AG08396 (cell line): ENCODE data around the gene PSMB7.

Source experiments
- DNase-seq: peaks from one replicate; pipeline ENCODE4 v3.0.0; 2012; ENCODE audit warnings: low spot score, mixed read lengths

PSMB7 gene

DNA sequence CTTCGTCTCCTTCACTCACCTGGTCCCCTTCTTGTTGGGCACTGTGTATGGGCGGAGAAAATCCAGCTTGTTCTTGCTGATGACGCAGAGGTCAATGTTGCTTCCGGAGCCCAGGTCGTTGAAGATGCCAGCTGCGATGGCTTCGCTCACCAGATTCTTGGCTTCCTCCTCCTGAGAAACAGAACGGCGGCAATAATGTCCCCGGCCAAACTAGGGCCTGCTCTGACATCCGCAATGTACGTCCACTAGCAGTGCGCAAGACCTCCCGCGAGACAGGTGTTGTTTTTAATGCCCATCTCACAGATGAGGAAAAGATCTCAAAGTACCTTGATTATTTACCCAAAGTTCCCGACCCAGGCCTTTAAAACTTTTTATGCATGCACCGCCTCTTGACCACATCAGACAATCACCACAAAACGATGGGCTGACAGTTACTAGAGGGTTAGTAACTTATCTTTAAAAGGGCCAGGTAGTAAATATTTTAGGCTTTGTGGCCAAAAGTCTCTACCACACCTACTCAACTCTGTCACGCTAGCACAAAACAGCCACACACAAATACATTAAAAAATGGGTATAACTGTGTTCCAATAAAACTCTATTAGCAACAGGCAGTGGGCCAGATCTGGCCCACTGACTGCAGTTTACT lies 58.4 kb downstream of the PSMB7 start:
- no peak for DNase-seq

DNA sequence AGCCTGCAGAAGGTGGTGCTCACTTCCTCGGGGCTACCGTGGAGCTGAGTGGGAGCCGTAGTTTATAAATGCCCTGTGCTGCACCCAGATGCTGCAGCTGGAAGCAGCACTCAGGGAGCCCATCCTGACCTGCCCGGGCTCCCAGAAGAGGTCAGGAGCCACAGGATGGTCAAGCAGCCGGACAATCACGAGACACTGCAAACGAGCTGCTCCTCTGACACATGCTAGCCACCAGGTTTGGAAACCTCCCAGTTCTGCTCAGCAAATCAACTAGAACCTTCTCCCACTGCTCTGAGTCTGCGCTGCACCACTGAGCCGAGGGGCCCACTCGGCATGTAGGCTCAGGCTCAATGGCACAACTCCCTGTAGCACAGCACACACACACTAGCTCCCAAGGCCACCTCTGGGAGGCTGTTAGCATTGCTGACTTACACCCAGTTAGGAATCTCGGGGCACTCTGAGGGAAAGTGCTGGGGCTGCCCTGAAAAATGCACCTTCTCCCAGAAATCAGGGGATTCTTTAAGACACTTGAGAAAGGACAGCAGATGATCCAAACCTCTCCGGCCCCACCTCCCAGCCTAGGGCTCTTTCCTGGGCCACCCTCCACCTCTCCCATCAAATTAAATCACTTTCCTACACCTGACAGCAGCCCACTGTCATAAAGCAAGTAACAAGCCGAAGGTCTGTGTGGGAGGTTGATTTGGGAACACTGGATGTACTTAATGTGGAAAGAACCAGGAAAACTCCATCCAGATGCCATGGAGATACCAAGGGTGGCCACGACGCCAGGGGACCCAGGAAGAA lies 59.1 kb downstream of the PSMB7 start:
- DNase-seq, result no peak

DNA sequence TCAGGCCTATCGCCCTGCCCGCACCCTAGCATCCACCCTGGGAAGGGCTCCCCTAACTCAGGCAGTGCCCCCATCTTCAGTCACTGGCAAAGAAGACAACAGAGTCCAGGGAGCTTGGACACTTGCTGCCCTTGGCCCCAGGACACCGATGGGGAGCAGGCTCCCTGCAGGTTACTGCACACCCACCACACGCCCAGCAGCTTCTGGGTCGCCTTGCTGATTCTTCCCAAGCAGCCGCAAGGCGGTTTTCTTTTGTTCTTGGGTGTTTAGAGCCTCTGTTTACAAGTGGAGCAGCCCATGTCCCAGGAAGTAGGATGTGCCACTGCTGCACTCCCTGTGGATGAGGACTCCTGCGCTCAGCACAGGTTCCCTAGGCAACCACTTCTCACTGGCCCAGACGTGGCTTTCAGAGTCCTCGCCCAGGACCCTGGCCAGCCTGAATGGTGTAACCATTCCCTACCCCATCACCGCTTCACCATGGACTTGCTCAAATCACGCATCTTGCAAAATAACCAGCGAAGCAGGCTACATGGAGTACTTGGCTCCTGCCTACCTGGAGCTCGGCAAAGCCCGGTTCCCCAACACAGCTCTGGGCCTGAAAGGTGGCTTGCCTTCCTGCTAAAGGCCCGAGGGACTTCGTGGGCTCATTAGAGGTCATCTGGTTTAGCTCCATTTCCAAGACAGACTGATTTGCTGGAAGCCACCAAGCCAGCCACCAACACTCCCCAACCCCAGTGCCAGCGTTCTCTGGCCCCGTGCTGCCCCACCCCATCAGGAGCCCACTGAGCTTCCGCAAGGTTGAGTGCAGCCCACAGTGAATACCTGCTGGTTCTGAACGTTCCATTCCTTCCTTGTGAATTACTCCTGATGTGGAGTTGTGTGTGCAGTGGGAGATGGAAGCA lies 60.0 kb downstream of the PSMB7 start:
- DNase-seq, result no peak

- DNase-seq, result no peak
Measured at GRCh38 chr9:124354346-124355038, 60.8 kb downstream of the PSMB7 start.

GRCh38 chr9:124353811-124354274 lies 61.4 kb downstream of the PSMB7 start:
- no peak for DNase-seq

DNA sequence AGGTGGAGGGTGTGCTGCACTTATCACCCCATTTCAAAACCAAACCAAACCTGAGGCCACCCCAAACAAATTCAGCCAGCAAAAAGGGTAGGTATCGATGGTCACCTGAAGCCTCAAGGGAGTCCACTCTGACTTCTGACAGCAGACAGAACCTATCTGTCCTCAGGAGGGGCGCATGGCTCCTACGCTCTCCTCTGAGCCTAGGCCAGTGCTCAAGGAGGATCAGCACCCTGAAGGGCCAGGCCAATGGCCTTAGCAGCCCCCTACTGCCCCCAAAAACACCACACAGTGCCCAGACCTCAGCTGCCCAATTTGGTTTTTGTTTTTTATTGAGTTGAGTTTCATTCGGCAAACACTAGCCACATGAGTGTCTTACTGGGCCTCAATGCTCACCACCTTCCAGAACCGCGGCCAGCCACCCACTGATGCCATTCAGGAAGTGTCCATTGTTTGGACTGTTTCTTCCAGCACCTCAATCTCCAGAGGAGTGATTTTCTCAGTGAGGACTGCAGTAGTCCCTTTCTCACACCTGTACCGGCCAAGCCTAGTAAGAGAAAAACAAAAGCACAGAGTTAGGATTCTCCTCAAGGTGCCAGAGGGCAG lies 62.0 kb downstream of the PSMB7 start:
- no peak for DNase-seq

- DNase-seq, result no peak
Measured at GRCh38 chr9:124352616-124353015, 62.6 kb downstream of the PSMB7 start.

DNA sequence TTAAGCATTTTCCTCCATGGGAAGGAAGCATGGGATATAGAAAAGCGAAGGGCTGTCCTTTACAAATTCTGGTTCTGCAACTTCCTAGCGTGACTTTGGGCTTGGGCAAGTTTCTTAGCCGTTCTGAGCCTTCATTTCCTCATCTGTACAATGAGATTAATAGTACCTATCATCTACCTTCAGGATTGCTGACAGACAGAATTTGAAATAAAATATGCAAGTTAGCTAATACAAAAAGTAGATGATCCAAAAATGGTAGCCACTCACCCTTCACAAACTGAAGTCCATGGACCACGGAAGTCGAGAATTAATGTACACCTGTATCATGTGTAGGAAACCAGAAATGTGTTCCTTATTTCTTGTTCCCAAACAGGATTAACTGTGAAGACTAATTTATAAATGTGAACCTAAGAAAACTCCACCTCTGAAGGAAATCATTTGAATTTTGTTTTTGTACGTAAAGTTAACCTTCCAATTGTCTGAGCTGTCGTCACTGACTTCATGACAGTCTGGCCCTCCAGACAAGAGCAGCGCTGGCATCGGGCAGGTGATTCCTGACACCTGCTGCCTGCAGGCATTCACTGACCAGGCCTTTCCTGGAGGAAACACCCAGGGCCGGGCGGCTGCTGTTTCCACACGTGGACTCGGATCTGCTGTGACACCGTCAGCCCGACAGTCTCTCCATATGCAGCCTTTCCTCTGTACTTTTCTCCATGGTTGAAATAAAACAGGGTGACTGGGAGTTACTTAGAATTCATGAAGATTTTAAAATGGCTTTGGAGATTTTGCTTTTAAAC lies 63.4 kb downstream of the PSMB7 start:
- no peak for DNase-seq

GRCh38 chr9:124350494-124351263 lies 64.6 kb downstream of the PSMB7 start:
- no peak for DNase-seq

DNA sequence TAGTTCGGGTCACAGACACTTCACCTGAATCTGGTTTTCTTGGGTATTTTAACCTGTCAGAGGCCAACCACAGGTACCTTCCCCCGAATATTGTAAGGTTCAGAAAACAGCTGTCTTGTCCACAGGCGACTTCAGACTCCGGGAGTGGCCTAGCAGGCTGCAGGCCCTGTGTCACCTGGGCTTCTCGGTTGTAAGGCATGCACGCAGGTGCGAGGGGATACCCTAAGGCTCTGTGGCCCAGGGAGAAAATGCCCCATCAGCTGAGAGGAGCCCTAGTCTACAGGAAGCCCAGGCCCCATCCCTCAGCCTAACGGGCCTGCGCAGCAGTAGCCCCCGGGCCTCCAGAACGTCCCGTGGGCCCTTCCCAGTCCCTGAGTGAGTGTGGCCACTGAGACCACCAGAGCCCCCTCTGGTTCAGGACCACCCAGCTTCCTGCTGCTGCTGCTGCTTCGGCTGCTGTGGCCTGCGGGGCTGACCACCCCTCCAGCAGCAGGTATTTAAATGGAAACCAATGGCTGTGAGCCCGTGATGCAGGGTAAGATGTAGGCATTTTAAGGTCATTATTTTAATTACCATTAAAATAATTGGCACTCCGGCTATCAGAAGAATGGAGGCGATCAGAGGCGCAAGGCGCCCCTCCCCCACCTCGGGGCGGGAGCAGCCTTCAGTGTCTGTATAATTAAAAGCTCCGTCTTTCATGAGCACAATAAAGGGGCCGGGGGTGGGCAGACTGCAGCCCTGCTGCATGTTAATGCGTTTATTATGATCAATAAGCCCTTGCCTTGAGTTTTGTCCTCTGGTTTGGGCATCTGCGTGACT lies 65.4 kb downstream of the PSMB7 start:
- DNase-seq, result no peak

GRCh38 chr9:124349267-124349666 lies 66.0 kb downstream of the PSMB7 start:
- no peak for DNase-seq

- no peak for DNase-seq
Measured at GRCh38 chr9:124348831-124349230, 66.4 kb downstream of the PSMB7 start.

GRCh38 chr9:124348363-124348762 lies 66.9 kb downstream of the PSMB7 start:
- no peak for DNase-seq

GRCh38 chr9:124347968-124348358 lies 67.3 kb downstream of the PSMB7 start:
- DNase-seq, result no peak

DNA sequence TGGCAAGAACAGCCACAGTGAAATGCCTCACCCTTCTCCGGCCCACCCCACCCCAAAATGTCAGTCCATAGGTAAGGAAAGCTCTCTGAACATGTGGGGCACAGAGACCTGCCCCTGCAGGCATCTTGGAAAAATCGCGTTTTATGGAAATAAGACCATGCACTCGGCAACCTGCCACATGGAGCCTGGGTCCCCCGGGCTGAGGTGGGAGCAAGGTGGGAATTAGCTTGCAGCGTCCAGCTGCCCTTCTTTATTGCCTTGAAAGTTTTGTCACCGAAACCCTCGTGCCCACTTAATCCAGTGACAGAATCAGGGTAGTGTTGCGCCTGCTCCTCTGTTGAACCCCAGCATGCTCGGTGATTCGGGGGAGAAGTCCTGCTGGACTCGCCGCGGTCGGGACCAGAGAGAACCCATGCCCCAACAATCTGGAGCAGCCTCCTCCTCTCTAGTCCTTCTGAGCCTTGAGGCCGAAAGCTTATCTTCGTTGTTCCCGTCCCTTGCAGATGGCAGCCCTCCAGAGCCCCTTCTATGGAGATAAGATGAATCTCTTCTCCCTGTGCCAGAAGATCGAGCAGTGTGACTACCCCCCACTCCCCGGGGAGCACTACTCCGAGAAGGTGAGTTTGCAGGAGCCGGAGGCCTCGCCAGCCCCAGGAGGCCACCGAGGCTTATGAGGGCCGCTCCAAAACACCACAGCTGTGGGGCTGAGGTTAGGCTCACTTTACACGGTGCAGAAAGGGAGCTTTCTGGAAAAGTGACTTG lies 67.9 kb downstream of the PSMB7 start:
- DNase-seq, result no peak

DNA sequence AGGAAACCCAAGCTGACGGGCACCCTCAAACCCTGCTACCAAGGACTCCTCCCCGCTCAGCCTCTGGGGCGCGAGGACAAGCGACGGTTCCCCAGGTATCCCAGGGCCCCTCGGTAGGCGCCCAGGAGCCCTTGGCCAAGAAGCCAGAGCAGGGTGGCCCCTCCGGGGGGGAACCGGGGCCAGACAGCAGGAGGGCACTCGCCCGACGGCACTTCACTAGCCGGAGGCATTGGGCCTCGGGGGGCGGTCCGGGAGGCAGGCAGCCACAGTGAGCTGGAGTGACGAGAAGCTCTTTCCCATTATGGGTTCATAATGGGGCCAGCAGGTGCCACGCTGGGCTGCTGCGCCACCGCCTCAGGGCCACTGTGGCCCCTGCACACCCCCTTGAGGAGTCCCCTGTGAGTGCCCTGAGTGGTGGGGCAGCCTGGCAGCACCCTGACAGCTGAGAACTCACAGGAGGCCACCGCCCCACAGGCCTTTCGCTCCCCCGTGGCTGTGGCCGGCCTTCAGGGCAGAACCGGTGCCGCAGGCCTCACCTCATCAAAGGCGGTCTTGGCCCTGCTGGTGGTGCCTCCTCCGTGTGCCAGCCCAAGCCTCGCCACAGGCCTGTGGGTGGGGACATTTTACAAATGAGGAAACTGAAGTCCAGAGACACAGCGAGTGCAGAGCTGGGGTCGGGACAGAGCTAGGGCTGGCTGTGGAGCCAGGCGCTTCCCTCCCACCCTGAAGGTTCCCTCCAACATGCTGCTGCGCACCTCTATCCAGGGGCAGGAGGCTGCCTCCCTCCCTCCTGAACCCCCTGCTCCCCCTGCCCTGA lies 68.7 kb downstream of the PSMB7 start:
- DNase-seq, result no peak

- no peak for DNase-seq
Measured at GRCh38 chr9:124345751-124346281, 69.4 kb downstream of the PSMB7 start.
